Tibial artery (tissue), 4 donors: Measurements from ENCODE around the gene SDK2.

ENCODE experiments used
- DNase-seq, 2 donors: peaks; one replicate each; pipeline ENCODE4 v3.0.0-alpha.2; 2019
- H3K27ac ChIP-seq, 2 donors: fragments of 200-600 bp; sonication (generic) in 1 of 2; 1 replicate in 1 of 2; 2 replicates in 1 of 2; pipeline ENCODE4 v1.5.1; 2018 to 2019; ENCODE audit warnings: mild to moderate bottlenecking in 1 of 2
- H3K27me3 ChIP-seq, 2 donors: fragments of 200-600 bp; sonication (generic) in 1 of 2; one replicate each; pipeline versions ENCODE4 v1.5.1 to v1.6.0; 2016 to 2019
- H3K36me3 ChIP-seq, 3 donors: fragments of 200-600 bp; sonication (generic) in 2 of 3; one replicate each; pipeline ENCODE4 v1.5.1; 2016 to 2019; ENCODE audit warnings: mild to moderate bottlenecking in 2 of 3
- H3K4me1 ChIP-seq, 4 donors: fragments of 200-600 bp; sonication (generic) in 2 of 4; 1 replicate in 3 of 4; 2 replicates in 1 of 4; pipeline ENCODE4 v1.5.1; 2016 to 2019
- H3K4me3 ChIP-seq, 2 donors: fragments of 200-600 bp; sonication (generic) in 1 of 2; 1 replicate in 1 of 2; 2 replicates in 1 of 2; pipeline ENCODE4 v1.5.1; 2018 to 2019; ENCODE audit warnings: mild to moderate bottlenecking in 2 of 2
- H3K9me3 ChIP-seq, 3 donors: fragments of 200-600 bp; sonication (generic) in 1 of 3; one replicate each; pipeline ENCODE4 v1.5.1; 2016 to 2019
- intact Hi-C: fragments of 100-400 bp; cut with DNase I; formaldehyde crosslinking; loops from one replicate; pipeline ENCODE4 v1.15.0; 2023; ENCODE audit warnings: low total_unique reads
- TF ChIP-seq, protein P1 (sequence below), 2 experiments: fragments of 200-600 bp in 1 of 2; fragments of 450-650 bp in 1 of 2; IDR thresholded peaks; one replicate each; pipeline ENCODE4 v1.5.1; 2017 to 2019; ENCODE audit warnings: antibody characterized with exemption in 2 of 2, mild to moderate bottlenecking in 1 of 2, moderate library complexity in 1 of 2

SDK2 gene

DNA sequence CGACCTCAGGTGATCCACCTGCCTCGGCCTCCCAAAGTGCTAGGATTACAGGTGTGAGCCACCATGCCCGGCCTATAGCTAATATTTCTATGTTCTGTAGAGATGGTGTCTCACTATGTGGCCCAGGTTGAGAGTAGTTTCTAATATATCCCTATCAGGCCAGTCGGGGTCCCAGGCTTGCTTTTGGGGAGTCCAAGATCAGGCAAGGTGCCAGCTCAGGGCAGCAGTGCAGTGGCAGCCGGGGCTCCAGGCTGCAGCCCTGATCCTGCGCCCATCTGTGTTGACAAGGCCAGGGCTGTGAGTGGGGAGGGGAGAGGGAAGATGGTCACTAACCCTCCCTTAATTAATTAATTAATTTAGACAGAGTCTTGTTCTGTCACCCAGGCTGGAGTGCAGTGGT, 254.8 kb downstream of the SDK2 start:
- DNase-seq, result no peak
- peaks cover 0 to 13% (median 0%) of the 10 kb centered on the region in 3 donors for H3K36me3 ChIP-seq

DNA sequence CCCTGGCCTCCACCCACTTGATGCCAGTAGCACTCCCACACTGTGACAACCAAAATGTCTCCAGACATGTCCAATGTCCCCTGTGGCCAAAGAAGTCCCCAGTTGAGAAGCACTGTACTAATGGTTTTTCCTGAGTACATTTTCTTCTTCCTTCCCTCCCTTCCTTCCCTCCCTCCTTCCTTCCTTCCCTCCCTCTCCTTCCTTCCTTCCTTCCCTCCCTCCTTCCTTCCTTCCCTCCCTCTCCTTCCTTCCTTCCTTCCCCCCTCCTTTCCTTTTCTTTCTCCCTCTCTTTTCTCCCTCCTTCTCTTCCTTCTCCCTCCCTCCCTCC, 255.7 kb downstream of the SDK2 start:
- no peaks in the 10 kb centered on the region for H3K9me3 ChIP-seq
- peaks cover 0 to 13% (median 0%) of the 10 kb centered on the region in 3 donors for H3K36me3 ChIP-seq
- no peak overlapping the region for H3K27ac ChIP-seq
- H3K27me3 ChIP-seq, result peaks cover 0 to 4% of the 10 kb centered on the region in 2 donors
- TF ChIP-seq, protein P1, sequence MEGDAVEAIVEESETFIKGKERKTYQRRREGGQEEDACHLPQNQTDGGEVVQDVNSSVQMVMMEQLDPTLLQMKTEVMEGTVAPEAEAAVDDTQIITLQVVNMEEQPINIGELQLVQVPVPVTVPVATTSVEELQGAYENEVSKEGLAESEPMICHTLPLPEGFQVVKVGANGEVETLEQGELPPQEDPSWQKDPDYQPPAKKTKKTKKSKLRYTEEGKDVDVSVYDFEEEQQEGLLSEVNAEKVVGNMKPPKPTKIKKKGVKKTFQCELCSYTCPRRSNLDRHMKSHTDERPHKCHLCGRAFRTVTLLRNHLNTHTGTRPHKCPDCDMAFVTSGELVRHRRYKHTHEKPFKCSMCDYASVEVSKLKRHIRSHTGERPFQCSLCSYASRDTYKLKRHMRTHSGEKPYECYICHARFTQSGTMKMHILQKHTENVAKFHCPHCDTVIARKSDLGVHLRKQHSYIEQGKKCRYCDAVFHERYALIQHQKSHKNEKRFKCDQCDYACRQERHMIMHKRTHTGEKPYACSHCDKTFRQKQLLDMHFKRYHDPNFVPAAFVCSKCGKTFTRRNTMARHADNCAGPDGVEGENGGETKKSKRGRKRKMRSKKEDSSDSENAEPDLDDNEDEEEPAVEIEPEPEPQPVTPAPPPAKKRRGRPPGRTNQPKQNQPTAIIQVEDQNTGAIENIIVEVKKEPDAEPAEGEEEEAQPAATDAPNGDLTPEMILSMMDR (IDR thresholded peaks at IDR 0.05), result no peak
- no peak for DNase-seq
- intact Hi-C loops, result no loop called here
- no peaks in the 10 kb centered on the region for H3K4me1 ChIP-seq
- no peak overlapping the region for H3K4me3 ChIP-seq

More for the DNA sequence above, 254.8 kb downstream of the SDK2 start:
- Histone ChIP-seq H3K9me3 (no peaks in the 10 kb centered on the region), H3K4me3 (no peak overlapping the region), H3K4me1 (no peaks in the 10 kb centered on the region), H3K27me3 (peaks cover 0 to 4% of the 10 kb centered on the region in 2 donors), H3K27ac (no peak overlapping the region)
- intact Hi-C loops, result no loop called here
- TF ChIP-seq, protein P1 (IDR thresholded peaks at IDR 0.05), result no peak

DNA sequence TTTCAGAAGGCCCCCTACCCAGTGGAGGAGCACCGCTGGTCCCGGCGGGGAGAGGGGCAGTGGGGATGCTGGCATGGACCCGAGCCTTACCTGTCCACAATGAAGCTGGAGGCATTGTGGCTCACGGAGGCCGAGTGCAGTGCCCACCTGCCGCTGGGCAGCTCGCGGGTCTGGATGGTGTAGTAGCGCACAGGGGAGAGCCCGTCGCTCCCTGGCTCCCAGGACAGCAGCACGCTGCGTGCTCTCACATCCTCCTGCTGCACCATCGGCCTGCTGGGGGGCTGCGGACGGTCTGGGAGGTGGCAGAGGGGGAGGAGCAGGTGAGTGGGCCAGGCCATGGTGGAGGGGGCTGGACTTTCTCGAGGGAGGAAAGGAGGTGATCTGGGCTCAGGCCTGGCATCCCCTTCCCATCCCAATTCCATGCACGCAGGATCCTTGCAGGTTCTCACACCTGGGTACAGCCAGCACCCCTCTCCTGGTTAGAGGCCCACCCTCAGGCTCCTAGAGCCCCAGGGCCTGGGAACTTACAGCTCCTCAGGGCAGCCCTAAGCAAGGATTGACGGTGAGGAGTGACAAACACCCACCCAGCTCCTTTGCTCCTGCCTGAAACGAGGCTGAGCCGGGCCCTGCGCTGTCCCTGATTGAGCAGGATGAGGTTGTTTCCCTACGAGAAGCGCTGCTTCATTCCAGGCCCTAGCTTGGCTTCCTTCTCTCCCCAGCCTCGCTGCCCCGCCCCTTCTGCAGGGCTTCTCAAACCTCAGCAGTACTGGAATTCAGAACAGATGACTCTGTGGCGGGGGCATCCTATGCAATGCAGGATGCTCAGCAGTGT, 256.3 kb downstream of the SDK2 start:
- DNase-seq, result no peak
- intact Hi-C loops, result no loop called here

DNA sequence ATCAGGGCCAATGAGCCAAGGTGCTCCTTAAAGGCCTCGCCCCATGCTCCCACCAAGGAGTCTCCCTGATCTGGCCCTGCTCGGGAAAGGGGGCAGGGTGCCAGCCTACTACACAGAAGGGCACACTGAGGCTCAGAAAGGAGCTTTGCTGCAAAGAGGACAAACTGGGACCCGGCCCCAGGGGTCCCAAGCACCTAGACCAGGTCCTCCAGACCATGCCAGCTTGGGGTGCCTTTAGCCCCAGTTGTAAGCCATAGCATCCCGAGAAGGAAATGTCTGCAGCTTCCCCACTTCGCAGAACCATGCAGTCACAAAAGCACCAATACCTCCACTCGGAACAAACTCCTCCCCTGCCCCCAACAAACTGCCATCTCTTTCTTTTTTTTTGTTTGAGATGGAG, 257.7 kb downstream of the SDK2 start:
- peaks cover 0 to 13% (median 0%) of the 10 kb centered on the region in 3 donors for H3K36me3 ChIP-seq
- H3K27me3 ChIP-seq, result peaks cover 0 to 4% of the 10 kb centered on the region in 2 donors
- intact Hi-C loops, result no loop called here
- TF ChIP-seq, protein P1 (IDR thresholded peaks at IDR 0.05), result no peak
- no peak for DNase-seq
- H3K4me1 ChIP-seq, result no peaks in the 10 kb centered on the region
- H3K27ac ChIP-seq, result no peak overlapping the region
- no peaks in the 10 kb centered on the region for H3K9me3 ChIP-seq
- H3K4me3 ChIP-seq, result no peak overlapping the region

More for the DNA sequence above, 256.3 kb downstream of the SDK2 start:
- H3K27ac ChIP-seq, result no peak overlapping the region
- H3K4me1 ChIP-seq, result no peaks in the 10 kb centered on the region
- peaks cover 0 to 13% (median 0%) of the 10 kb centered on the region in 3 donors for H3K36me3 ChIP-seq
- TF ChIP-seq, protein P1 (IDR thresholded peaks at IDR 0.05), result no peak
- peaks cover 0 to 4% of the 10 kb centered on the region in 2 donors for H3K27me3 ChIP-seq
- no peak overlapping the region for H3K4me3 ChIP-seq
- no peaks in the 10 kb centered on the region for H3K9me3 ChIP-seq

DNA sequence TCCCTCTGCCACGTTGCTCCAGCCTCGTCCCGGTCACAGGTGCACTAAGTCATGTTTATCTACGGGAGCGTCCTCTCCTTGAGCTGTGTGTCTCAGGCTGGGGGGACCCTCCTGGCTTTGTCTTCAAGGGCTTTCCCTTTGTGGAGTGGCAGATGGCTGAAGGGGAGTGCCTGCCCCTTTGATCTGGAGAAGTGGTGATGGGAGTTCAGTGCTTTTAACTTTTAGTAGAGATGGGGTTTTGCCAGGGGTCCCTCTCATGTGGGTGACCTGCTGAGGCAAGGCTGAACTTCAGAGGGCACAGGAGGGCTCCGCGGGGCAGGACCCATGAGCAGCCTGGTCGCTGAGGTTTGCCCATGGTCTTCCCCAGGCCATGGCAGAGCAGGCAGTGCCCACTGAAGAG, 259.3 kb downstream of the SDK2 start:
- H3K4me1 ChIP-seq, result no peaks in the 10 kb centered on the region
- H3K27me3 ChIP-seq, result peaks cover 0 to 8% of the 10 kb centered on the region in 2 donors
- no peaks in the 10 kb centered on the region for H3K9me3 ChIP-seq
- no peak overlapping the region for H3K27ac ChIP-seq
- intact Hi-C loops, result no loop called here
- H3K4me3 ChIP-seq, result no peak overlapping the region
- DNase-seq, result no peak
- TF ChIP-seq, protein P1 (IDR thresholded peaks at IDR 0.05), result no peak
- H3K36me3 ChIP-seq, result peaks cover 0 to 13% (median 0%) of the 10 kb centered on the region in 3 donors
